ENCODE results near the gene OR52E1.

DNA sequence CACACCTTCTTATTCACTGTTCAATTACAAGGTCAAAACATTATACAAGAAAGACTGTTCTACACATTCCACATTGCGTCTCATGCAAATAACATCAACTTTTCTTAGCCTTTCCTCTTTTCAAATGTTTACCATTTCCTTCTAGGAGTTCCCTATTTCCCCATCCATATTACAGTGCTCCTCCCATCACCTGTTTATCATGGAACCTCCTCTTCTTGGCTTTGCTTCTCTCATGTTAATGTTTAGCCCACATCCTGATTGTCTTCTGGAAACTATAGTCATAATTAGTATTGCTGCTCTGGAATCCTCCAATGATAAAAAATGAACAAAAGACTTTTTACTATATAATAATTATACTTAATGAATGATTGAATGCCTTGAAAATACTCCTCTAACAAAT is 21.3 kb downstream of the OR52E1 start:
- TF ChIP-seq, protein P1, sequence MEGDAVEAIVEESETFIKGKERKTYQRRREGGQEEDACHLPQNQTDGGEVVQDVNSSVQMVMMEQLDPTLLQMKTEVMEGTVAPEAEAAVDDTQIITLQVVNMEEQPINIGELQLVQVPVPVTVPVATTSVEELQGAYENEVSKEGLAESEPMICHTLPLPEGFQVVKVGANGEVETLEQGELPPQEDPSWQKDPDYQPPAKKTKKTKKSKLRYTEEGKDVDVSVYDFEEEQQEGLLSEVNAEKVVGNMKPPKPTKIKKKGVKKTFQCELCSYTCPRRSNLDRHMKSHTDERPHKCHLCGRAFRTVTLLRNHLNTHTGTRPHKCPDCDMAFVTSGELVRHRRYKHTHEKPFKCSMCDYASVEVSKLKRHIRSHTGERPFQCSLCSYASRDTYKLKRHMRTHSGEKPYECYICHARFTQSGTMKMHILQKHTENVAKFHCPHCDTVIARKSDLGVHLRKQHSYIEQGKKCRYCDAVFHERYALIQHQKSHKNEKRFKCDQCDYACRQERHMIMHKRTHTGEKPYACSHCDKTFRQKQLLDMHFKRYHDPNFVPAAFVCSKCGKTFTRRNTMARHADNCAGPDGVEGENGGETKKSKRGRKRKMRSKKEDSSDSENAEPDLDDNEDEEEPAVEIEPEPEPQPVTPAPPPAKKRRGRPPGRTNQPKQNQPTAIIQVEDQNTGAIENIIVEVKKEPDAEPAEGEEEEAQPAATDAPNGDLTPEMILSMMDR (IDR thresholded peaks at IDR 0.05; ENCODE audit: low read depth, low read length, missing input control): no peak
- no peak for TF ChIP-seq YY1 (IDR thresholded peaks at IDR 0.05)
- TF ChIP-seq, protein P2, sequence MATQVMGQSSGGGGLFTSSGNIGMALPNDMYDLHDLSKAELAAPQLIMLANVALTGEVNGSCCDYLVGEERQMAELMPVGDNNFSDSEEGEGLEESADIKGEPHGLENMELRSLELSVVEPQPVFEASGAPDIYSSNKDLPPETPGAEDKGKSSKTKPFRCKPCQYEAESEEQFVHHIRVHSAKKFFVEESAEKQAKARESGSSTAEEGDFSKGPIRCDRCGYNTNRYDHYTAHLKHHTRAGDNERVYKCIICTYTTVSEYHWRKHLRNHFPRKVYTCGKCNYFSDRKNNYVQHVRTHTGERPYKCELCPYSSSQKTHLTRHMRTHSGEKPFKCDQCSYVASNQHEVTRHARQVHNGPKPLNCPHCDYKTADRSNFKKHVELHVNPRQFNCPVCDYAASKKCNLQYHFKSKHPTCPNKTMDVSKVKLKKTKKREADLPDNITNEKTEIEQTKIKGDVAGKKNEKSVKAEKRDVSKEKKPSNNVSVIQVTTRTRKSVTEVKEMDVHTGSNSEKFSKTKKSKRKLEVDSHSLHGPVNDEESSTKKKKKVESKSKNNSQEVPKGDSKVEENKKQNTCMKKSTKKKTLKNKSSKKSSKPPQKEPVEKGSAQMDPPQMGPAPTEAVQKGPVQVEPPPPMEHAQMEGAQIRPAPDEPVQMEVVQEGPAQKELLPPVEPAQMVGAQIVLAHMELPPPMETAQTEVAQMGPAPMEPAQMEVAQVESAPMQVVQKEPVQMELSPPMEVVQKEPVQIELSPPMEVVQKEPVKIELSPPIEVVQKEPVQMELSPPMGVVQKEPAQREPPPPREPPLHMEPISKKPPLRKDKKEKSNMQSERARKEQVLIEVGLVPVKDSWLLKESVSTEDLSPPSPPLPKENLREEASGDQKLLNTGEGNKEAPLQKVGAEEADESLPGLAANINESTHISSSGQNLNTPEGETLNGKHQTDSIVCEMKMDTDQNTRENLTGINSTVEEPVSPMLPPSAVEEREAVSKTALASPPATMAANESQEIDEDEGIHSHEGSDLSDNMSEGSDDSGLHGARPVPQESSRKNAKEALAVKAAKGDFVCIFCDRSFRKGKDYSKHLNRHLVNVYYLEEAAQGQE (IDR thresholded peaks at IDR 0.05): no peak
- TF ChIP-seq, protein P3, sequence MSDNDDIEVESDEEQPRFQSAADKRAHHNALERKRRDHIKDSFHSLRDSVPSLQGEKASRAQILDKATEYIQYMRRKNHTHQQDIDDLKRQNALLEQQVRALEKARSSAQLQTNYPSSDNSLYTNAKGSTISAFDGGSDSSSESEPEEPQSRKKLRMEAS (IDR thresholded peaks at IDR 0.05): no peak
- TF ChIP-seq RAD21 (IDR thresholded peaks at IDR 0.05): no peak
- no peak for TF ChIP-seq TAF1 (conservative IDR thresholded peaks at IDR 0.05)
- TF ChIP-seq FOXA2 (IDR thresholded peaks at IDR 0.05): no peak
